GM21360 (cell line): ENCODE data around the gene NUB1.
A peak's percentile ranks its signal among the peaks of the same experiment; 100 is the strongest.

ENCODE experiments used
- ATAC-seq: cut with Tn5 transposase; IDR thresholded peaks from one replicate; pipeline ENCODE4 v1.9.1; 2021; ENCODE audit warnings: mild to moderate bottlenecking, moderate library complexity; ENCODE audit not compliant: unreplicated experiment

NUB1 gene

GRCh38 chr7:151400626-151401315 lies 59.2 kb downstream of the NUB1 start:
- ATAC-seq: peak; percentile 94

- ATAC-seq: no peak
Observed at GRCh38 chr7:151402029-151402835, 60.6 kb downstream of the NUB1 start.

- ATAC-seq: no peak
Observed at GRCh38 chr7:151403764-151404163, 62.2 kb downstream of the NUB1 start.

GRCh38 chr7:151404216-151405011 lies 62.8 kb downstream of the NUB1 start:
- ATAC-seq: no peak

- no peak for ATAC-seq
Observed at GRCh38 chr7:151405056-151405455, 63.4 kb downstream of the NUB1 start.

- ATAC-seq: no peak
Observed at GRCh38 chr7:151405588-151405987, 64.0 kb downstream of the NUB1 start.

GRCh38 chr7:151406051-151406875 lies 64.7 kb downstream of the NUB1 start:
- ATAC-seq: no peak

- ATAC-seq: no peak
Observed at GRCh38 chr7:151406886-151407583, 65.4 kb downstream of the NUB1 start.

GRCh38 chr7:151408498-151408838 lies 66.9 kb downstream of the NUB1 start:
- ATAC-seq: no peak

- ATAC-seq: peak; percentile 61
Observed at GRCh38 chr7:151408839-151409666, 67.4 kb downstream of the NUB1 start.

GRCh38 chr7:151409667-151410404 lies 68.2 kb downstream of the NUB1 start, which contains the start of gene WDR86:
Gene WDR86 (minus strand): TSS chr7:151410038. CDS start chr7:151409589, 449 bp downstream.
- no peak for ATAC-seq

- ATAC-seq: no peak
Observed at GRCh38 chr7:151410405-151411390, 69.1 kb downstream of the NUB1 start.

GRCh38 chr7:151411551-151411950 lies 69.9 kb downstream of the NUB1 start:
- ATAC-seq: no peak

GRCh38 chr7:151412318-151412717 lies 70.7 kb downstream of the NUB1 start:
- no peak for ATAC-seq

GRCh38 chr7:151413241-151413640 lies 71.6 kb downstream of the NUB1 start:
- ATAC-seq: no peak

GRCh38 chr7:151415375-151416105 lies 73.9 kb downstream of the NUB1 start:
- ATAC-seq: no peak
